ENCODE results near the gene NPW. TPM values are rescaled to one million over a fixed set of nuclear protein-coding genes. Genes with fewer than 3 reads are reported as not detected.

NPW gene
- total RNA-seq, 1 donor from 2014 or later = 3.9 TPM

DNA sequence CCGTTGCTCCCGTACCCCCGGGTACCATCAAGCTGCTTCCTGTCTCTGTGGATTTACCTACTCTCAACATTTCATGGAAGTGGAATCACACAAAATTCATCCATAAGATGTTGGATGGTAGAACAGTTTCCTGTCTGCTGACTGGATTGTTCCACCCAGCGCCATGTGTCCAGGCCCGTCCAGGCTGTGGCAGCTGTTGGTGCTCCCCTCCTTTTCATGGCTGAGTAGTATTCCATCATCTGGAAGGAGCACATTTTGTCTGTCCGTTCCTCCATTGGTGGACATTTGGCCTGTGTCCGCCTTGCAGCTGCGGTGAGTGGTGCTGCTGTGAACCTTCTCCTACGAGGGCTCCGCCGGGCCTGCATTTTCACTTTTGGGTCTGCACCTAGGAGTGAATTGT, 46.6 kb downstream of the NPW start:
- Mint-ChIP-seq H3K27ac (no peak overlapping the region), H3K27me3 (ENCODE audit: insufficient read depth) (no peaks in the 10 kb centered on the region), H3K9me3 (no peaks in the 10 kb centered on the region), H3K36me3 (ENCODE audit: low read depth) (peaks cover 19% of the 10 kb centered on the region), H3K4me1 (ENCODE audit: low read depth) (no peaks in the 10 kb centered on the region), H3K4me3 (no peak overlapping the region)
- no peak for DNase-seq (ENCODE audit: low spot score)
- intact Hi-C loops (cut with micrococcal nuclease) = no loop called here

Other genes with a start within 250 kb of the NPW start
- gene NME3, start 248.2 kb upstream of the NPW start, total RNA-seq = 49.5 and 49.9 TPM in 2 replicates
- gene EME2, start 247.0 kb upstream of the NPW start, total RNA-seq = 31.0 and 32.7 TPM in 2 replicates
- gene MRPS34, start 246.7 kb upstream of the NPW start, total RNA-seq = 209 and 215 TPM in 2 replicates
- gene SPSB3, start 237.2 kb upstream of the NPW start, total RNA-seq = 30.3 and 30.8 TPM in 2 replicates
- gene NUBP2, start 236.8 kb upstream of the NPW start, total RNA-seq = 81.6 and 82.8 TPM in 2 replicates
- not detected in 2 replicates for gene IGFALS, start 226.1 kb upstream of the NPW start, total RNA-seq
- gene HAGH, start 193.0 kb upstream of the NPW start, total RNA-seq = 57.8 and 58.7 TPM in 2 replicates
- gene FAHD1, start 192.6 kb upstream of the NPW start, total RNA-seq = 19.4 and 20.2 TPM in 2 replicates
- not detected in 2 replicates for gene MEIOB, start 147.6 kb upstream of the NPW start, total RNA-seq
- not detected in 2 replicates for gene HS3ST6, start 101.4 kb upstream of the NPW start, total RNA-seq
- 22.1 and 26.1 TPM in 2 replicates for gene MSRB1, start 76.6 kb upstream of the NPW start, total RNA-seq
- 1.1 and 1.9 TPM in 2 replicates for gene RPL3L, start 65.1 kb upstream of the NPW start, total RNA-seq
- 134 and 138 TPM in 2 replicates for gene NDUFB10, start 60.2 kb upstream of the NPW start, total RNA-seq
- gene RPS2, start 55.0 kb upstream of the NPW start, total RNA-seq = 3,144 and 3,145 TPM in 2 replicates
- gene RNF151, start 52.9 kb upstream of the NPW start, total RNA-seq = 0.70 and 0.93 TPM in 2 replicates
- 84.9 and 87.3 TPM in 2 replicates for gene TBL3, start 47.7 kb upstream of the NPW start, total RNA-seq
- 0.24 TPM in 1 of 2 replicates, not detected in the other for gene NOXO1, start 38.3 kb upstream of the NPW start, total RNA-seq
- 46.2 and 54.0 TPM in 2 replicates for gene GFER, start 35.6 kb upstream of the NPW start, total RNA-seq
- gene SYNGR3, start 29.8 kb upstream of the NPW start, total RNA-seq = 21.2 and 26.3 TPM in 2 replicates
- 100 and 105 TPM in 2 replicates for gene ZNF598, start 10.0 kb upstream of the NPW start, total RNA-seq
- 2.2 and 2.5 TPM in 2 replicates for gene NHERF2, start 7.1 kb downstream of the NPW start, total RNA-seq
- 50.0 and 52.7 TPM in 2 replicates for gene NTHL1, start 28.0 kb downstream of the NPW start, total RNA-seq
- 96.4 and 111 TPM in 2 replicates for gene TSC2, start 28.2 kb downstream of the NPW start, total RNA-seq
- 92.5 and 104 TPM in 2 replicates for gene PKD1, start 116.1 kb downstream of the NPW start, total RNA-seq
- gene RAB26, start 128.8 kb downstream of the NPW start, total RNA-seq = 0.24 and 0.70 TPM in 2 replicates
- gene TRAF7, start 136.0 kb downstream of the NPW start, total RNA-seq = 70.4 and 73.1 TPM in 2 replicates
- 1.0 and 1.2 TPM in 2 replicates for gene CASKIN1, start 176.8 kb downstream of the NPW start, total RNA-seq
- 57.0 and 61.9 TPM in 2 replicates for gene MLST8, start 185.7 kb downstream of the NPW start, total RNA-seq
- gene BRICD5, start 191.1 kb downstream of the NPW start, total RNA-seq = 24.7 and 25.1 TPM in 2 replicates
- 37.2 and 37.7 TPM in 2 replicates for gene PGP, start 195.1 kb downstream of the NPW start, total RNA-seq
- 35.6 and 37.4 TPM in 2 replicates for gene E4F1, start 203.8 kb downstream of the NPW start, total RNA-seq
- 1.6 and 2.2 TPM in 2 replicates for gene DNASE1L2, start 216.7 kb downstream of the NPW start, total RNA-seq
- gene ECI1, start 231.8 kb downstream of the NPW start, total RNA-seq = 35.5 and 36.5 TPM in 2 replicates
- 398 and 403 TPM in 2 replicates for gene RNPS1, start 248.3 kb downstream of the NPW start, total RNA-seq

Measured in activated T-helper 1 cell treated with anti-CD3 and anti-CD28 coated beads, Interleukin-12 subunit alpha, Interleukin-12 subunit beta, Interleukin-2, Interleukin-4 antibody, amounts not matched to agents 30 ng/mL and 10 ng/mL and 1 ng/mL, durations not matched to agents 14 hours and 24 hours and 36 hours (primary cell).